ENCODE data around the gene RAB40B.

The RAB40B gene

DNA sequence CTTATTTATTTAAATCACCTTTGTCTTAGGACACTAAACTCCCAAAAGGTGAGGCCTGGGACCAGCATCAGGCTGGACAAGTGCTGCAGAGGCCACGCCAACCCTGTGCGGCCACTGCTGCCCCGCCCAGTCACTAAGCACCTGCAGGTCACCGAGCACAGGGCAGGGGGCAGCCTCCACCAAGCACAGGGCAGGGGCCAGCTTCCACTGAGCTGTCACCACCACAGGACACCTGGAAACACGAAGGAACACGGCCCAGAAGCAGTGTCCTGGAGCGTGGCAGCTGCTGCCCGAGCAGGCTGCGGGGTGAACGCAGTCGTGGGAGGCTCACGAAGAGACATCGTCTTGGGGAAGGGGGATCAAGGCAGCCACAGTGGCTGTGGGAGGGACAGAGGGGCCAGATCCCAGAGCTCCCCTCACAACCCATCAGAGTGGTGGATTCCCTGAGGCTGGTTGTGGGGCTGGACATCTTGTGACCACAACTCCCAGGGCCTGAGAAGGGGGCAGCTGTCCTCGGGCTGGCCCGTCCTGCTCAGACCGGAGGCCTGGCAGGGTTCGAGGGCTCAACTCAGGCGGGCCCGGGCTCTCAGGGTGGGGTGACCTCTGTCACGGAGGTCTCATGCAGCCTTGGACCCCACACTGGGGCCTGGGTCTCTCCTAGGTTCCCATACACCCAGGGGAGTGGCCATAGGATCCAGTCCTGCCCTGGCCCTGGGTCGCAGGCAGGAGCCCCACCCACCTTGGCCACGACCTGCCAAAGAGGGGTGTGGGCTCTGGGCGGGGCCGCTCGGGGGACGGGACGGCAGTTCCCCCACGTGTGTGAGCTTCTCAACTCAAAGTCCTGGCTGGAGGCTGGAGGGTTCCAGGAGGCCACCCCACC, 18.7 kb downstream of the RAB40B start:
- TF ChIP-seq, protein P1, sequence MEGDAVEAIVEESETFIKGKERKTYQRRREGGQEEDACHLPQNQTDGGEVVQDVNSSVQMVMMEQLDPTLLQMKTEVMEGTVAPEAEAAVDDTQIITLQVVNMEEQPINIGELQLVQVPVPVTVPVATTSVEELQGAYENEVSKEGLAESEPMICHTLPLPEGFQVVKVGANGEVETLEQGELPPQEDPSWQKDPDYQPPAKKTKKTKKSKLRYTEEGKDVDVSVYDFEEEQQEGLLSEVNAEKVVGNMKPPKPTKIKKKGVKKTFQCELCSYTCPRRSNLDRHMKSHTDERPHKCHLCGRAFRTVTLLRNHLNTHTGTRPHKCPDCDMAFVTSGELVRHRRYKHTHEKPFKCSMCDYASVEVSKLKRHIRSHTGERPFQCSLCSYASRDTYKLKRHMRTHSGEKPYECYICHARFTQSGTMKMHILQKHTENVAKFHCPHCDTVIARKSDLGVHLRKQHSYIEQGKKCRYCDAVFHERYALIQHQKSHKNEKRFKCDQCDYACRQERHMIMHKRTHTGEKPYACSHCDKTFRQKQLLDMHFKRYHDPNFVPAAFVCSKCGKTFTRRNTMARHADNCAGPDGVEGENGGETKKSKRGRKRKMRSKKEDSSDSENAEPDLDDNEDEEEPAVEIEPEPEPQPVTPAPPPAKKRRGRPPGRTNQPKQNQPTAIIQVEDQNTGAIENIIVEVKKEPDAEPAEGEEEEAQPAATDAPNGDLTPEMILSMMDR (IDR thresholded peaks at IDR 0.05; ENCODE audit: insufficient read depth, missing control alignments), result peak; percentile 6
- FAIRE-seq (no peak), DNase-seq (ENCODE audit: insufficient read length, low spot score) (no peak)

DNA sequence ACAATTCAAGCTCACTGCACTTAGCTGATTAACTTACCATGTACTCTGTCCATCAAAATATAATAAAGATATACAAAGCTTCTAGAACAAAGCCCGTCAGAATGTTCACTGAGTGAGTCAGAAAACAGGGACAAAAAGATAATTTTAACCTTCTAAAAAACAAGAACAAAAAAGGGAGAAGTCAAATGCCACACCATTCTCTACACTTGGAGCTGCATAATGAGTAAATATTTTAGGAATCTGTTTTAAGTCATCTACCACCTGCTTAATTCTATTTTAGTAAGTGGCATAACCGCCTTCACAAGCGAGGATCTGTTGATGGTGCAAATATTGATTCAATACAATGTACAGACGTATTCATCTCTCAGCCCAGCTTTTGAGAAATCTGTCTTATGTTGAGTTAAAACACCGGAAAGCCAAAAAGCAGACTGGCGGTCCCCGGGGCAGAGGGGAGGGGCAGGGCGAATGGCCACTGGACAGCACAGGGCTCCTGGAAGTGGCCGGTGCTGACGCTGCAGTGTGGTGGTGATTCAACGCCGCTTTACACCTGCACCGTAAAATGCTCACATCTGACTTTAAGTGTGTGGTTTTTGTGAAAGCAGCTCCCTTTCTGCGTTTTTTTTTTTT, 20.1 kb downstream of the RAB40B start:
- TF ChIP-seq, protein P1 (IDR thresholded peaks at IDR 0.05; ENCODE audit: insufficient read depth, missing control alignments), result no peak
- DNase-seq (ENCODE audit: insufficient read length, low spot score) (no peak), FAIRE-seq (no peak)

DNA sequence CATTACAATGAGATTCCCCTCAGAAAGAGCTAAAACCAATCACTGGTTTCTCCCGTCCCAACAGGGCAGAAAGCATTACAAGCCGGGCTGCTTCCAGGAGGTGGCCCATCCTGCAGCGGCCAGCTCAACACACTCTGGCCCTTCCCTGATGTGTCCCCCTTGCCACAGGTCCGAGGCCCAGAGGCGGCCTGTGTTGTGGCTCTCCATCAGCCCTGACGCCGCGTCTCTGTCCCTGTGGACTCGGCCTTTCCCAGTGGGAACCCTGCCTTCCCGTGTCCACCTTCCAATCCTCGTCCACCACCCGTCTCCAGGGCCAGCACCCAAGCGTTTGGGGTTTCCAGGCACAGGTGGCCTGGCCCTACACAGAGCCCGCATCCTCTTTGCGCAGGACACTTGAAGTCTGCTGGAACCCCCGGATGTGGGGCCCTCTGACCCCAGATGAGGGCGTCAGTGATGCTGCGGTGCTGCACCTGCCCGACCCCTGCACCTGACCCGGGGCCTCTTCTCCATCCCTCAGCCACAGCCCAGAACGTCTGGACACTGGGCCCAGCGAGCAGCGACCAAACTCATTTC, 21.1 kb downstream of the RAB40B start:
- FAIRE-seq, result no peak
- TF ChIP-seq, protein P1 (IDR thresholded peaks at IDR 0.05; ENCODE audit: insufficient read depth, missing control alignments), result no peak
- no peak for DNase-seq (ENCODE audit: insufficient read length, low spot score)

DNA sequence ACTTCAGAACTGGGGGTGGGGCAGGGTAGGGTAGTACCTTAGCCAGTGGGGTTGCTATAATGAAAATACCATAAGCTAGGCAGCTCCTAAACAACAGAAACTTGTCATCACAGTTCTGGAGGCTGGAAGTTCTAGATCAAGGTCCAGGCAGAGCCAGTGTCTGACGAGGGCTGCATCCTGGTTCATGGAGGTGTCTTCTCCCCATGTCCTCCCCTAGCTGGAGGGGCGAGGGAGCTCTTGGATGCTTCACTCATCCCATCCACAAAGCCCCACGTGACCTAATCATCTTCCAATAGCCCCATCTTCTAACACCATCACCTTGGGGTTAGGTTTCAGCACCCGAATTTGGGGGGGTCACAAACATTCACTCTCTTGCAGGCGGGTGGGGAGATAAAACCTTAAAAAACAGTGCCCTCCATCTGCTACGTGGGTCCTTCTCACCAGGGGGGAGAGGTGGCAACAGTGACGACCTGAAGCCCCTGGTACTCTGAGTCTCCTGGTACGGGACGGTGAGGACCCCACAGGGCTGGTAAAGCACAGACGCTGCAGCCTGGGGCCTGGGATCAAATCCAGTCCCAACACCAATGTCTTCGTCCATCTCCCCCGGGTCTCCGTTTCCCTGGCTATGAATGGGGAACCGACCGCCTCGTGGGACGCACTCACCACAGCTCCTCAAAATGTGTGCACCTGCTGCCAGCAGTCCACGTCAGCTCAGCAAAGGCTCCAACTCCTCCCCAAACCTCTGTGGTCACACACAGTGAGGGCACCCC, 22.8 kb downstream of the RAB40B start:
- TF ChIP-seq, protein P1 (IDR thresholded peaks at IDR 0.05; ENCODE audit: insufficient read depth, missing control alignments), result no peak
- DNase-seq (ENCODE audit: insufficient read length, low spot score) (no peak), FAIRE-seq (no peak)

DNA sequence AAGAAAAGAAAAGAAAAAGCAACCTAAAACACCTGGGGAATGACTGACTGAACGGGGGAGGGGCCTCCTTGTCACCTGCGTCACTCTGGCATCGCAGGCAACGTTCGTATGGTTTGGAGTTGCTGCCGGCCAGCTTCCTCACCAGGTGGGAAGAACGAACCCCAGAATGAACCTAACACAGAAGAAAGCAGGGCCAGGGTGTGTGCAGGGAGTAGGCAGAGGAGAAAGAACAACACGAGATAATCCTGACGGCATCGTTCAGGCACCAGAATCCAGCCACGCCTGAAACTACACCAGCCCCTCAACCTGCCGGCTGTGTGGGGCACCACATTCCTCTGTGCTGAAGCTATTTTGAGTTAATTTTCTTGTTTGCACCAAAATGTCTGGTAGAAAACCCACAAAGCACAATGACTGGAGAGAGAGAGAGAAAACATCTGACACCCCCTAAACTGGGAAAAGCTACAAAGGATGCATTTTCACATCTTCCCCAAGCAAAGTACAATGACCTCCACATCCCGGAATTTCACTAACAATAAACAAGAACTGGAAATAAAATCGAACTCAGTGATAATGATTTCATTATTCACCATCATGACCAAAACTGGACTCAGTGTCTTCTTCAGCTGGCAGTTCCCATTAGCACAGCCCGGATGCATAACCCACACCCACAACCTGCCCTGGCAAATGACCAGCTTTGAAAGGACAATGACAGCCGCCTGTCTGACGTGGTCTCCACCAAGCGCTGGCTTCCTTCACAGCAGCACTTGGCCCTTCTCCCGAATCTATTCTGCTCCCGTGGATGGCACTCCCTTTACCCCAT, 23.6 kb downstream of the RAB40B start:
- TF ChIP-seq, protein P1 (IDR thresholded peaks at IDR 0.05; ENCODE audit: insufficient read depth, missing control alignments), result no peak
- DNase-seq (ENCODE audit: insufficient read length, low spot score) (no peak), FAIRE-seq (no peak)

DNA sequence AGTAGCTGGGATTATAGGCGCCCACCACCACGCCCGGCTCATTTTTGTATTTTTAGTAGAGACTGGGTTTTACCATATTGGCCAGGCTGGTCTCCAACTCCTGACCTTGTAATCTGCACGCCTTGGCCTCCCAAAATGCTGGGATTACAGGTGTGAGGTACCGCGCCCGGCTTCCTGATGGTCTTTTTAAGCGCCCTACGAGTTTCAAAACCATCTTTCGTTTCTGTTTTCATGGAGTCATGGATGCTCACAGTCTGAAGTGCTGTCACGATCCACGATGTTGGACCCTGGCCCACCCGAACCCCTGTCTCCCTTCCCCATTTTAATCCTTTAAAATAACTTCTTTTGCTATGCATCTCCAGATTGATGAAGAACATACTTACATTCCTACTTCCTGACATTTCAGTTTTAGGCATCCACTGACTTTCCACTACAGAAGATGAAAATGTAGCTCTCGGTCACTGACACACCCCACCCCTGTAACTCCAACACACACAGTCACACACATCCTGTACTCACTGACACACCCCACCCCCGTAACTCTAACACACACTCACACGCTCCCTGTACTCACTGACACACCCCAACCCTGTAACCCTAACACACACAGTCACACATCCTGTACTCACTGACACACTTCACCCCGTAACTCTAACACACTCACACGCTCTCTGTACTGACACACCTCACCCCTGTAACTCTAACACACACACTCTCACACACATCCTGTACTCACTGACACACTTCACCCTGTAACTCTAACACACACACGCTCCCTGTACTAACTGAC, 27.6 kb downstream of the RAB40B start:
- TF ChIP-seq, protein P1 (IDR thresholded peaks at IDR 0.05; ENCODE audit: insufficient read depth, missing control alignments), result no peak
- DNase-seq (ENCODE audit: insufficient read length, low spot score), result no peak
- no peak for FAIRE-seq
